A549 (cell line): ENCODE results near the gene BNC2. TPM values are rescaled to one million over a fixed set of nuclear protein-coding genes. Genes with fewer than 3 reads are reported as not detected.

ENCODE experiments used
- ATAC-seq, 2 experiments: fragments of 200-7000 bp in 1 of 2; fragments of >200 bp in 1 of 2; cut with Nextera tagmentation in 1 of 2; cut with Tn5 transposase in 1 of 2; 3 replicates each; pipeline versions ENCODE4 v1.8.0 to v1.9.1; 2018 to 2020; ENCODE audit warnings: mild to moderate bottlenecking in 1 of 2, moderate library complexity in 1 of 2
- CTCF ChIA-PET: fragments of 300-600 bp; sonication (Branson Sonifier 250); formaldehyde crosslinking; extraction: SDS; loops from one replicate; lab custom pipeline; 2021; ENCODE audit warnings: antibody characterized with exemption, inconsistent platforms; lab: Yijun Ruan, JAX
- POLR2A ChIA-PET: fragments of 350-600 bp; formaldehyde crosslinking; extraction: SDS; loops from one replicate; lab custom pipeline; 2021; ENCODE audit warnings: antibody characterized with exemption, inconsistent platforms; lab: Yijun Ruan, JAX
- DNase-seq, 2 experiments: peaks; one replicate each; pipeline versions ENCODE4 v3.0.0 to v3.0.0-alpha.2; 2011 to 2016; ENCODE audit warnings: low read depth in 1 of 2, low spot score in 1 of 2
- FAIRE-seq: peaks from 2 replicates; lab custom pipeline; 2011; peaks lifted over from hg19 to GRCh38; lab: Jason Lieb, UNC
- H3K27ac ChIP-seq, 2 experiments: fragments of >200 bp; sonication (Bioruptor Twin); formaldehyde crosslinking; 3 replicates each; pipeline ENCODE4 v1.5.1; 2016 to 2017
- H3K4me1 ChIP-seq: fragments of >200 bp; sonication (Bioruptor Twin); formaldehyde crosslinking; 3 replicates; pipeline ENCODE4 v1.6.1; 2016
- H3K4me2 ChIP-seq: fragments of >200 bp; sonication (Bioruptor Twin); formaldehyde crosslinking; 3 replicates; pipeline ENCODE4 v1.6.1; 2016
- H3K4me3 ChIP-seq: fragments of >200 bp; sonication (Bioruptor Twin); formaldehyde crosslinking; 3 replicates; pipeline ENCODE4 v1.5.1; 2016
- H3K9me3 ChIP-seq: fragments of >200 bp; sonication (Bioruptor Twin); formaldehyde crosslinking; 3 replicates; pipeline ENCODE4 v1.6.1; 2016
- ATOH8 ChIP-seq: fragments of 250-450 bp; sonication (Bioruptor Pico); IDR thresholded peaks from 2 replicates; pipeline ENCODE4 v1.5.0; 2020; ENCODE audit warnings: low read depth, mild to moderate bottlenecking, moderate library complexity
- BHLHE40 ChIP-seq: IDR thresholded peaks from 2 replicates; pipeline ENCODE4 v1.6.1; 2012; ENCODE audit warnings: low read depth, low read length, inconsistent platforms
- CBX2 ChIP-seq: fragments of 200-600 bp; sonication (generic); IDR thresholded peaks from 2 replicates; pipeline ENCODE4 v1.6.1; 2016; ENCODE audit warnings: low read depth, mild to moderate bottlenecking, borderline replicate concordance
- CHD2 ChIP-seq: fragments of 150-350 bp; IDR thresholded peaks from 2 replicates; pipeline ENCODE4 v1.6.1; 2014; ENCODE audit warnings: low read length; ENCODE audit not compliant: partially characterized antibody
- CHD4 ChIP-seq: fragments of 200-600 bp; sonication (generic); IDR thresholded peaks from 2 replicates; pipeline ENCODE4 v1.6.1; 2016; ENCODE audit warnings: antibody characterized with exemption, mild to moderate bottlenecking, borderline replicate concordance
- EHF ChIP-seq: fragments of 250-450 bp; sonication (Bioruptor Pico); IDR thresholded peaks from 2 replicates; pipeline ENCODE4 v1.5.0; 2020; ENCODE audit warnings: mild to moderate bottlenecking
- EHMT2 ChIP-seq: fragments of 200-600 bp; sonication (generic); IDR thresholded peaks from 2 replicates; pipeline ENCODE4 v1.6.1; 2016; ENCODE audit warnings: antibody characterized with exemption, low read depth, mild to moderate bottlenecking, moderate library complexity
- ESRRA ChIP-seq: fragments of 150-350 bp; IDR thresholded peaks from 2 replicates; pipeline ENCODE4 v1.6.1; 2014; ENCODE audit warnings: mild to moderate bottlenecking, low read length, borderline replicate concordance
- FOSL2 ChIP-seq, 2 experiments: fragments of 450-650 bp in 1 of 2; fragments of >200 bp in 1 of 2; sonication (Bioruptor Twin) in 1 of 2; formaldehyde crosslinking; IDR thresholded peaks; 2 replicates each; pipeline versions ENCODE4 v1.5.0 to v1.6.1; 2016 to 2020; ENCODE audit warnings: mild to moderate bottlenecking in 1 of 2, moderate library complexity in 1 of 2
- HDAC2 ChIP-seq: fragments of 200-600 bp; sonication (generic); IDR thresholded peaks from 2 replicates; pipeline ENCODE4 v1.6.1; 2016
- HOXA7 ChIP-seq: fragments of 250-450 bp; sonication (Bioruptor Pico); IDR thresholded peaks from 2 replicates; pipeline ENCODE4 v1.5.0; 2020; ENCODE audit warnings: mild to moderate bottlenecking, moderate library complexity
- KDM5A ChIP-seq: fragments of 200-600 bp; sonication (generic); IDR thresholded peaks from 2 replicates; pipeline ENCODE4 v1.6.1; 2016; ENCODE audit warnings: antibody characterized with exemption, mild to moderate bottlenecking
- MAX ChIP-seq: IDR thresholded peaks from 2 replicates; pipeline ENCODE4 v1.6.1; 2012
- NFE2L2 ChIP-seq: fragments of 150-350 bp; conservative IDR thresholded peaks from 2 replicates; pipeline ENCODE4 v1.6.1; 2014; ENCODE audit warnings: low read length
- NR3C1 ChIP-seq: fragments of >200 bp; sonication (Bioruptor Twin); formaldehyde crosslinking; IDR thresholded peaks from 3 replicates; pipeline ENCODE4 v1.6.1; 2017
- POLR2AphosphoS2 ChIP-seq: conservative IDR thresholded peaks from 2 replicates; pipeline ENCODE4 v1.6.1; 2012; ENCODE audit warnings: low read length, improper control_type of control experiment, inconsistent platforms
- RAD21 ChIP-seq, 2 experiments: fragments of >200 bp in 1 of 2; sonication (Bioruptor Twin) in 1 of 2; formaldehyde crosslinking in 1 of 2; IDR thresholded peaks in 1 of 2; conservative IDR thresholded peaks in 1 of 2; 2 replicates in 1 of 2; 3 replicates in 1 of 2; pipeline ENCODE4 v1.6.1; 2012 to 2018; ENCODE audit warnings: inconsistent platforms in 1 of 2
- RARB ChIP-seq: fragments of 250-450 bp; sonication (Bioruptor Pico); IDR thresholded peaks from 2 replicates; pipeline ENCODE4 v1.8.0; 2021; ENCODE audit warnings: mild to moderate bottlenecking, moderate library complexity
- RCOR1 ChIP-seq: fragments of 150-350 bp; IDR thresholded peaks from 2 replicates; pipeline ENCODE4 v1.6.1; 2014; ENCODE audit warnings: antibody characterized with exemption, low read length, low read depth
- RFX5 ChIP-seq: fragments of 450-650 bp; IDR thresholded peaks from 2 replicates; pipeline ENCODE4 v1.7.1; 2014; ENCODE audit warnings: antibody characterized with exemption, mild to moderate bottlenecking, moderate library complexity
- SMC3 ChIP-seq: fragments of >200 bp; sonication (Bioruptor Twin); formaldehyde crosslinking; IDR thresholded peaks from 3 replicates; pipeline ENCODE4 v1.6.1; 2018; ENCODE audit warnings: inconsistent platforms
- SREBF2 ChIP-seq: fragments of 450-650 bp; IDR thresholded peaks from 2 replicates; pipeline ENCODE4 v1.6.1; 2014; ENCODE audit warnings: mild to moderate bottlenecking, moderate library complexity
- ZSCAN20 ChIP-seq: fragments of 250-450 bp; sonication (Bioruptor Pico); IDR thresholded peaks from 2 replicates; pipeline ENCODE4 v1.8.0; 2022; ENCODE audit warnings: mild to moderate bottlenecking, moderate library complexity
- WGBS: methylation state at CpG from one replicate; pipeline ENCODE4 v1.1.6; 2017; ENCODE audit errors: missing lambda C conversion rate; 5-methylcytosine and 5-hydroxymethylcytosine counted together
- polyA plus RNA-seq, 4 experiments: library from polyadenylated mRNA; depleted of rRNA in 3 of 4; stranded (reverse); fragments of >200 nt; fragmentation: RNase III in 1 of 4; extraction: RNeasy Plus Mini Kit Qiagen cat#74134 plus additional on column Dnase treatment in 1 of 4; gene quantifications; 2 replicates in 3 of 4; 3 replicates in 1 of 4; pipeline ENCODE4 v1.2.3, GENCODE V29; 2011 to 2017
- TF ChIP-seq, protein P1 (sequence below): fragments of >200 bp; sonication (Bioruptor Twin); formaldehyde crosslinking; IDR thresholded peaks from 2 replicates; pipeline ENCODE4 v1.6.1; 2016
- TF ChIP-seq, protein P2 (sequence below): fragments of >200 bp; sonication (Bioruptor Twin); formaldehyde crosslinking; IDR thresholded peaks from 3 replicates; pipeline ENCODE4 v1.6.1; 2016
- TF ChIP-seq, protein P3 (sequence below): fragments of 150-350 bp; IDR thresholded peaks from 2 replicates; pipeline ENCODE4 v1.6.1; 2014; ENCODE audit warnings: low read depth, mild to moderate bottlenecking, low read length

BNC2 gene
- polyA plus RNA-seq, 2 of the 4 experiments (the other 2 are of a cell fraction) = 6.2 to 7.5 TPM

DNA sequence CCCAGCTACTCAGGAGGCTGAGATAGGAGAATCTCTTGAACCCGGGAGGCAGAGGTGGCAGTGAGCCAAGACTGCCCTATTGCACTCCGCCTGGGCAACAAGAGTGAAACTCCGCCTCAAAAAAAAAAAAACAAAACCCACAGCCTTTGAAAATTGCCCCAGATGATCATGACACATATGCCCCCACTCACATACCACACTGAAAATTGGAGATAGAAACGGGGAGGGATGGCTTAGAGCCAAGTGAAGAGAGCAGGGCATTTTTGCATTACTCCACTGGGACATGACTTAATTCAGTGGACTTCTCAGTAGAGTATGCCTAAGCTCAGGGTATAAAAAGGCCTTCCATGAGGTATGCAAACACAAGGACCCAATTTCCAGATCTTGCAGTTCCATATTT lies 309.3 kb downstream of the BNC2 start:
- H3K4me1 ChIP-seq = no peaks in the 10 kb centered on the region
- no peaks in the 10 kb centered on the region for H3K9me3 ChIP-seq
- no peak overlapping the region for H3K27ac ChIP-seq
- ChIA-PET POLR2A (no interaction called here), CTCF (interaction anchor here (0.8 to 1.1 kb wide), 3 partner anchors 16 to 18 kb away, joined by 3 to 4 read pairs (median 4); no protein-coding TSS in a partner anchor)
- no peak for FAIRE-seq
- no peak for DNase-seq
- H3K4me3 ChIP-seq = no peak overlapping the region
- no peak overlapping the region for H3K4me2 ChIP-seq
- WGBS = 88% methylated on average over 4 of the region's 4 CpGs
- no peak for ATAC-seq
- TF ChIP-seq, protein P1, sequence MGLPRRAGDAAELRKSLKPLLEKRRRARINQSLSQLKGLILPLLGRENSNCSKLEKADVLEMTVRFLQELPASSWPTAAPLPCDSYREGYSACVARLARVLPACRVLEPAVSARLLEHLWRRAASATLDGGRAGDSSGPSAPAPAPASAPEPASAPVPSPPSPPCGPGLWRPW = no peak
- TF ChIP-seq KDM5A (no peak), SMC3 (no peak), CHD4 (no peak), HDAC2 (no peak), FOSL2 (IDR thresholded peaks at IDR 0.05) (no peak), FOSL2 (CRISPR knock-in tag; IDR thresholded peaks at IDR 0.05) (no peak), RCOR1 (no peak), SREBF2 (no peak), NFE2L2 (no peak), CBX2 (no peak), HOXA7 (CRISPR knock-in tag) (no peak), RFX5 (no peak), NR3C1 (no peak), ATOH8 (no peak), POLR2AphosphoS2 (no peak), ZSCAN20 (CRISPR knock-in tag) (no peak), CHD2 (no peak)
- TF ChIP-seq, protein P2, sequence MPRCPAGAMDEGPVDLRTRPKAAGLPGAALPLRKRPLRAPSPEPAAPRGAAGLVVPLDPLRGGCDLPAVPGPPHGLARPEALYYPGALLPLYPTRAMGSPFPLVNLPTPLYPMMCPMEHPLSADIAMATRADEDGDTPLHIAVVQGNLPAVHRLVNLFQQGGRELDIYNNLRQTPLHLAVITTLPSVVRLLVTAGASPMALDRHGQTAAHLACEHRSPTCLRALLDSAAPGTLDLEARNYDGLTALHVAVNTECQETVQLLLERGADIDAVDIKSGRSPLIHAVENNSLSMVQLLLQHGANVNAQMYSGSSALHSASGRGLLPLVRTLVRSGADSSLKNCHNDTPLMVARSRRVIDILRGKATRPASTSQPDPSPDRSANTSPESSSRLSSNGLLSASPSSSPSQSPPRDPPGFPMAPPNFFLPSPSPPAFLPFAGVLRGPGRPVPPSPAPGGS = no peak

DNA sequence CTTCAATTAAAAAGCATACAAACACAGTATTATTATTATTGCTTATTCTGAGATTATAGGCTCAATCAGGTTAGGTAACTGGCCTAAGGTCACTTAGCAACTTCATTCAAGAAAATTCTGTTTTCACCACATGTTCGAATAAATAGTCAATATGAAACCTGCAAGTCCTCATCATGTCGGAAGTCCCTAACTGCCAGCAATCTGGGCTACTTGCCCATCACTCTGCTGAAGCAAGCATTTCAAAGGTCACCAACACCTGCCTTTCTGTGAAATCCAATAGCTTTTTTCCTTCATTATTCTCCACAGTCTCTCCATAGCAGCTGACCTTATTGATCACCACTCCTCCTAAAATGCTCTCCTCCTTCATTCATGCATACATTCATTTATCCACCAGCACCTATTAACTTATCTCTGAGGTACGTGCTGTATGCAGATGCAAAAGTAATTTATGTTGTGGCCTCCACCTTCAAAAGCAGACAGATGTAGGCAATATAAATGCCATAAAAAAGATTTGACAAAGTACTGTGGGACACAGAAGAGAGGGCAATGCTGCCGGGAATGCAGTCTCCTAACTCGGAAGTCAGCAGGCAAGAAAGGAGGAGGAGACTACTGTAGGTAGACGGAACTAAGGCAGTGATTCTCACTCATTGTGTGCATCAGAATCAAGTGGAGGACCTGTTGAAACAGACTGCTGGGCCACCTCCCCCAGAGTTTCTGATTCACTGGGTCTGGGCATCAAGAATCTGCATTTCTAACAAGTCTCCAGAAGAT lies 310.9 kb downstream of the BNC2 start:
- FAIRE-seq (no peak), ATAC-seq (no peak), DNase-seq (no peak)
- ChIA-PET POLR2A (no interaction called here), CTCF (interaction anchor here (1.0 kb wide), 1 partner anchor 13 kb away, joined by 3 read pairs; no protein-coding TSS in a partner anchor)
- no peaks in the 10 kb centered on the region for H3K4me1 ChIP-seq
- H3K4me2 ChIP-seq = no peak overlapping the region
- TF ChIP-seq RARB = no peak
- no peak for TF ChIP-seq RFX5
- no peak for TF ChIP-seq EHMT2
- TF ChIP-seq ATOH8 = no peak
- no peak for TF ChIP-seq RAD21 (conservative IDR thresholded peaks at IDR 0.05 in 1 of 2, IDR thresholded peaks at IDR 0.05 in 1 of 2)
- no peak overlapping the region for H3K4me3 ChIP-seq
- H3K27ac ChIP-seq = no peak overlapping the region
- H3K9me3 ChIP-seq = no peaks in the 10 kb centered on the region
- WGBS = 93% methylated on average over 6 of the region's 6 CpGs

DNA sequence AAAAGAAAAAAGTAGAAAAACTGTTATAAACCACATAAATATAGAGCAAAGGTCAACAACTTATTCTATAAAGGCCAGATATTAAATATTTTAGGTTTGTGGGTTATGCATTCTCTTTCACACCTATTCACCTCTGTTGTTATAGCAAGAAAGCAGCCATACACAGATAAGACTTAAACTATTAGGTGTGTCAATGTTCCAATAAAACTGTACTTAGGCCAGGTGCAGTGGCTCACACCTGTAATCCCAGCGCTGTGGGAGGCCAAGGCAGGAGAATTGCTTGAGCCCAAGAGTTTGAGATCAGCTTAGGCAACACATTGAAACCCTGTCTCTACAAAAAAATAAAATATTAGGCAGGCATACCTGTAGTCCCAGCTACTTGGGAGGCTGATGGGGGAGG lies 314.7 kb downstream of the BNC2 start:
- Histone ChIP-seq H3K9me3 (no peaks in the 10 kb centered on the region), H3K27ac (no peak overlapping the region), H3K4me1 (no peaks in the 10 kb centered on the region), H3K4me2 (no peak overlapping the region), H3K4me3 (no peak overlapping the region)
- ATAC-seq = no peak
- 95% methylated on average over 1 of the region's 1 CpG for WGBS
- no peak for TF ChIP-seq EHF (CRISPR knock-in tag)
- TF ChIP-seq NR3C1 = no peak
- no peak for TF ChIP-seq BHLHE40
- TF ChIP-seq ESRRA = no peak
- TF ChIP-seq MAX = no peak
- TF ChIP-seq, protein P3, sequence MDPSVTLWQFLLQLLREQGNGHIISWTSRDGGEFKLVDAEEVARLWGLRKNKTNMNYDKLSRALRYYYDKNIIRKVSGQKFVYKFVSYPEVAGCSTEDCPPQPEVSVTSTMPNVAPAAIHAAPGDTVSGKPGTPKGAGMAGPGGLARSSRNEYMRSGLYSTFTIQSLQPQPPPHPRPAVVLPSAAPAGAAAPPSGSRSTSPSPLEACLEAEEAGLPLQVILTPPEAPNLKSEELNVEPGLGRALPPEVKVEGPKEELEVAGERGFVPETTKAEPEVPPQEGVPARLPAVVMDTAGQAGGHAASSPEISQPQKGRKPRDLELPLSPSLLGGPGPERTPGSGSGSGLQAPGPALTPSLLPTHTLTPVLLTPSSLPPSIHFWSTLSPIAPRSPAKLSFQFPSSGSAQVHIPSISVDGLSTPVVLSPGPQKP = no peak
- no peak for DNase-seq
- CTCF ChIA-PET = no interaction called here
- FAIRE-seq = no peak
- POLR2A ChIA-PET = no interaction called here
